ENCODE results near the gene JAG2.

The JAG2 gene

GRCh38 chr14:105161309-105161708 lies 7.3 kb downstream of the JAG2 start:
- no peak for DNase-seq (ENCODE audit: low read depth)
- TF ChIP-seq CTCF (IDR thresholded peaks at IDR 0.05; ENCODE audit: control insufficient read depth, insufficient read depth, low read depth, low read length, missing control alignments), result no peak
- H3K4me3 ChIP-seq (ENCODE audit: control insufficient read depth, low read depth, low read length), result no peak overlapping the region

GRCh38 chr14:105160776-105161175 lies 7.8 kb downstream of the JAG2 start:
- no peak for DNase-seq (ENCODE audit: low read depth)
- H3K4me3 ChIP-seq (ENCODE audit: control insufficient read depth, low read depth, low read length), result no peak overlapping the region
- TF ChIP-seq CTCF (IDR thresholded peaks at IDR 0.05; ENCODE audit: control insufficient read depth, insufficient read depth, low read depth, low read length, missing control alignments), result no peak

- no peak for TF ChIP-seq CTCF (IDR thresholded peaks at IDR 0.05; ENCODE audit: control insufficient read depth, insufficient read depth, low read depth, low read length, missing control alignments)
- DNase-seq (ENCODE audit: low read depth), result no peak
- no peak overlapping the region for H3K4me3 ChIP-seq (ENCODE audit: control insufficient read depth, low read depth, low read length)
Measured at GRCh38 chr14:105159344-105159743, 9.2 kb downstream of the JAG2 start.

GRCh38 chr14:105158794-105159193 lies 9.8 kb downstream of the JAG2 start:
- DNase-seq (ENCODE audit: low read depth), result no peak
- TF ChIP-seq CTCF (IDR thresholded peaks at IDR 0.05; ENCODE audit: control insufficient read depth, insufficient read depth, low read depth, low read length, missing control alignments), result no peak

GRCh38 chr14:105157872-105158271 lies 10.7 kb downstream of the JAG2 start:
- no peak overlapping the region for H3K4me3 ChIP-seq (ENCODE audit: control insufficient read depth, low read depth, low read length)
- no peak for TF ChIP-seq CTCF (IDR thresholded peaks at IDR 0.05; ENCODE audit: control insufficient read depth, insufficient read depth, low read depth, low read length, missing control alignments)
- DNase-seq (ENCODE audit: low read depth), result no peak

More at GRCh38 chr14:105158794-105159193, 9.8 kb downstream of the JAG2 start:
- H3K4me3 ChIP-seq (ENCODE audit: control insufficient read depth, low read depth, low read length), result no peak overlapping the region

GRCh38 chr14:105156414-105157375 lies 11.9 kb downstream of the JAG2 start:
- no peak for TF ChIP-seq CTCF (IDR thresholded peaks at IDR 0.05; ENCODE audit: control insufficient read depth, insufficient read depth, low read depth, low read length, missing control alignments)
- no peak overlapping the region for H3K4me3 ChIP-seq (ENCODE audit: control insufficient read depth, low read depth, low read length)
- DNase-seq (ENCODE audit: low read depth), result no peak

All from AG09309 (cell line).